T-cell (primary cell): ENCODE measurements around the gene ZYG11B. TPM values are rescaled to one million over a fixed set of nuclear protein-coding genes. Genes with fewer than 3 reads are reported as not detected.

Experiments used
- ATAC-seq, 4 experiments: fragments of 200-7000 bp in 3 of 4; fragments of 150-1000 bp in 1 of 4; cut with Tn5 transposase; replicated peaks in 1 of 4; 1 replicate in 3 of 4; 2 replicates in 1 of 4; pipeline ENCODE4 v1.10.0; 2021; ENCODE audit warnings: moderate library complexity in 3 of 4, mild to moderate bottlenecking in 2 of 4, moderate number of reproducible peaks in 1 of 4
- CTCF ChIA-PET, 2 donors: fragments of 300-600 bp; sonication (Branson Sonifier 250); formaldehyde crosslinking; loops; one replicate each; lab custom pipeline; 2022; ENCODE audit warnings: antibody characterized with exemption in 2 of 2; lab: Charles Lee
- POLR2A ChIA-PET, 2 donors: fragments of 300-600 bp; sonication (Branson Sonifier 250); formaldehyde crosslinking; loops; one replicate each; lab custom pipeline; 2022; ENCODE audit warnings: antibody characterized with exemption in 2 of 2; lab: Charles Lee
- DNase-seq, 35 experiments: peaks; one replicate each; pipeline versions ENCODE4 v3.0.0 to v3.0.0-alpha.2; 2013 to 2023
- H3K27ac ChIP-seq: one replicate; pipeline ENCODE4 v1.5.1; 2013; ENCODE audit warnings: low read length
- H3K27me3 ChIP-seq, 2 experiments: replicated peaks in 1 of 2; 1 replicate in 1 of 2; 2 replicates in 1 of 2; pipeline versions ENCODE4 v1.6.1 to v1.7.0; 2013; ENCODE audit warnings: low read length in 1 of 2, mixed read lengths in 1 of 2; ENCODE audit not compliant: control insufficient read depth in 2 of 2, insufficient read depth in 2 of 2; ENCODE audit errors: extremely low read depth in 1 of 2
- H3K36me3 ChIP-seq, 2 donors: 1 replicate in 1 of 2; 2 replicates in 1 of 2; pipeline versions ENCODE4 v1.6.1 to v1.7.0; 2013; ENCODE audit warnings: low read length in 1 of 2; ENCODE audit not compliant: control insufficient read depth in 2 of 2, insufficient read depth in 1 of 2; ENCODE audit errors: extremely low read depth in 1 of 2
- H3K4me1 ChIP-seq, 2 experiments: 1 replicate in 1 of 2; 2 replicates in 1 of 2; pipeline versions ENCODE4 v1.6.1 to v1.7.0; 2013; ENCODE audit warnings: low read length in 2 of 2, mixed read lengths in 1 of 2; ENCODE audit not compliant: insufficient read depth in 2 of 2, control insufficient read depth in 1 of 2; ENCODE audit errors: extremely low read depth in 1 of 2
- H3K4me3 ChIP-seq, 2 donors: 1 replicate in 1 of 2; 2 replicates in 1 of 2; pipeline versions ENCODE4 v1.5.1 to v1.7.0; 2013; ENCODE audit warnings: mild to moderate bottlenecking in 2 of 2, low read length in 1 of 2, moderate library complexity in 1 of 2; ENCODE audit not compliant: control insufficient read depth in 1 of 2; ENCODE audit errors: extremely low read depth in 1 of 2
- H3K9me3 ChIP-seq: 2 replicates; pipeline ENCODE4 v1.7.0; 2013
- H3K27ac Mint-ChIP-seq, 2 donors: one replicate each; pipeline ENCODE4 v1.8.0; 2020 to 2021; ENCODE audit warnings: mild to moderate bottlenecking in 2 of 2, mixed read lengths in 2 of 2
- H3K27me3 Mint-ChIP-seq, 2 donors: one replicate each; pipeline ENCODE4 v1.8.0; 2021 to 2022; ENCODE audit warnings: mixed read lengths in 2 of 2
- H3K36me3 Mint-ChIP-seq: one replicate; pipeline ENCODE4 v1.8.0; 2021; ENCODE audit warnings: mixed read lengths
- H3K4me1 Mint-ChIP-seq, 3 donors: one replicate each; pipeline ENCODE4 v1.8.0; 2020 to 2022; ENCODE audit warnings: mixed read lengths in 3 of 3, mild to moderate bottlenecking in 1 of 3
- H3K4me3 Mint-ChIP-seq, 3 donors: one replicate each; pipeline ENCODE4 v1.8.0; 2020 to 2022; ENCODE audit warnings: mild to moderate bottlenecking in 3 of 3, mixed read lengths in 3 of 3, moderate library complexity in 3 of 3
- H3K9me3 Mint-ChIP-seq, 3 donors: one replicate each; pipeline ENCODE4 v1.8.0; 2020 to 2022; ENCODE audit warnings: mixed read lengths in 3 of 3
- WGBS: methylation state at CpG from one replicate; pipeline ENCODE4 v1.1.5; 2013; ENCODE audit warnings: missing lambda C conversion rate; ENCODE audit not compliant: insufficient coverage; 5-methylcytosine and 5-hydroxymethylcytosine counted together
- total RNA-seq, 35 experiments: library from RNA in 6 of 35; stranded (reverse) in 6 of 35; fragments of 120-200 nt in 1 of 35; gene quantifications; one replicate each; pipeline versions ENCODE4 v1.2.1 to v1.2.4 and lab custom pipeline; 2013 to 2026

ZYG11B gene
- total RNA-seq, 5 donors from 2014 or later (not counting 1 experiment from before 2014, with no cell fraction given) = 16.6 to 22.2 (median 20.1) TPM

- H3K4me3 Mint-ChIP-seq = no peak overlapping the region
- H3K27me3 Mint-ChIP-seq = peaks cover 0 to 5% of the 10 kb centered on the region in 2 donors
- H3K4me1 Mint-ChIP-seq = no peaks in the 10 kb centered on the region
- ATAC-seq (no peak), DNase-seq (no peak)
- no peaks in the 10 kb centered on the region for H3K4me1 ChIP-seq
- H3K9me3 ChIP-seq = no peaks in the 10 kb centered on the region
- no peaks in the 10 kb centered on the region for H3K27me3 ChIP-seq
- H3K4me3 ChIP-seq = no peak overlapping the region
- H3K27ac Mint-ChIP-seq = no peak overlapping the region
- H3K36me3 Mint-ChIP-seq = no peaks in the 10 kb centered on the region
- no peaks in the 10 kb centered on the region for H3K9me3 Mint-ChIP-seq
- H3K27ac ChIP-seq = no peak overlapping the region
- CTCF ChIA-PET = no interaction called here
- no peaks in the 10 kb centered on the region for H3K36me3 ChIP-seq
- no CpG with 5 or more reads among the region's 2 CpGs for WGBS
- POLR2A ChIA-PET = interaction anchor here in 1 of 2 donors (0.5 kb wide), 1 partner anchor 32 kb away, joined by 3 read pairs; no protein-coding TSS in a partner anchor
Observed at GRCh38 chr1:52876843-52877242, 150.6 kb downstream of the ZYG11B start.

Other genes with a start within 250 kb of the ZYG11B start
- gene TUT4, start 173.4 kb upstream of the ZYG11B start, total RNA-seq = 100 to 1,000 TPM; 109 to 143 (median 129) TPM
- gene GPX7, start 124.1 kb upstream of the ZYG11B start, total RNA-seq = 10 to 100 TPM; 13.4 to 28.1 (median 22.9) TPM
- 10 to 100 TPM; 38.4 to 80.7 (median 74.7) TPM for gene SHISAL2A, start 93.3 kb upstream of the ZYG11B start, total RNA-seq
- 1 to 10 TPM; 3.2 to 4.8 (median 4.1) TPM for gene COA7, start 28.1 kb upstream of the ZYG11B start, total RNA-seq
- gene ZYG11A, start 116.3 kb downstream of the ZYG11B start, total RNA-seq = under 1 TPM; 0.09 to 0.15 (median 0.09) TPM
- gene ECHDC2, start 195.3 kb downstream of the ZYG11B start, total RNA-seq = 100 to 1,000 TPM; 126 to 166 (median 146) TPM
- gene SCP2, start 200.8 kb downstream of the ZYG11B start, total RNA-seq = 10 to 100 TPM; 46.5 to 63.9 (median 51.8) TPM